H1 (cell line): ENCODE data around the gene MAN1C1. TPM values are rescaled to one million over a fixed set of nuclear protein-coding genes. Genes with fewer than 3 reads are reported as not detected.

Experiments
- CTCF ChIA-PET: fragments of 300-600 bp; sonication (Branson Sonifier 250); formaldehyde crosslinking; loops from one replicate; lab custom pipeline; 2021; ENCODE audit not compliant: partially characterized antibody; lab: Charles Lee
- POLR2A ChIA-PET: fragments of 300-600 bp; sonication (Branson Sonifier 250); formaldehyde crosslinking; loops from one replicate; lab custom pipeline; 2021; ENCODE audit warnings: inconsistent platforms; ENCODE audit not compliant: partially characterized antibody; lab: Charles Lee
- DNase-seq, 2 experiments: peaks; one replicate each; pipeline versions ENCODE4 v3.0.0 to v3.0.0-alpha.2; 2010 to 2022; ENCODE audit warnings: low spot score in 2 of 2, low read depth in 1 of 2, mixed read lengths in 1 of 2
- FAIRE-seq: peaks from 2 replicates; lab custom pipeline; 2011; peaks lifted over from hg19 to GRCh38; lab: Jason Lieb, UNC
- H2AFZ ChIP-seq: 2 replicates; pipeline ENCODE4 v1.8.1; 2012; ENCODE audit warnings: low read length, inconsistent platforms
- H2AK5ac ChIP-seq: 2 replicates; pipeline ENCODE4 v1.6.1; 2013; ENCODE audit warnings: low read depth, low read length
- H2BK120ac ChIP-seq: replicated peaks from 2 replicates; pipeline ENCODE3; 2013; ENCODE audit warnings: low read depth, low read length, inconsistent platforms
- H2BK12ac ChIP-seq: 2 replicates; pipeline ENCODE4 v1.6.1; 2013; ENCODE audit warnings: low read depth, low read length
- H2BK15ac ChIP-seq: 2 replicates; pipeline ENCODE4 v1.6.1; 2013; ENCODE audit warnings: low read length
- H2BK20ac ChIP-seq: 2 replicates; pipeline ENCODE4 v1.6.1; 2013; ENCODE audit warnings: low read length
- H2BK5ac ChIP-seq: 2 replicates; pipeline ENCODE4 v1.6.1; 2013; ENCODE audit warnings: low read depth, low read length
- H3K14ac ChIP-seq: 2 replicates; pipeline ENCODE4 v1.6.1; 2013; ENCODE audit warnings: inconsistent platforms; ENCODE audit not compliant: insufficient read length
- H3K18ac ChIP-seq: 2 replicates; pipeline ENCODE4 v1.6.1; 2013; ENCODE audit warnings: low read length; ENCODE audit errors: extremely low read depth
- H3K23ac ChIP-seq: 2 replicates; pipeline ENCODE4 v1.6.1; 2013; ENCODE audit warnings: inconsistent platforms; ENCODE audit not compliant: insufficient read length
- H3K23me2 ChIP-seq: 2 replicates; pipeline ENCODE4 v1.6.1; 2013; ENCODE audit warnings: low read depth, low read length
- H3K27ac ChIP-seq: 2 replicates; pipeline ENCODE4 v1.6.1; 2011; ENCODE audit warnings: low read depth, low read length, inconsistent platforms
- H3K27me3 ChIP-seq, 4 experiments: replicated peaks in 1 of 4; 1 replicate in 1 of 4; 2 replicates in 3 of 4; pipeline versions ENCODE4 v1.6.1 to v1.8.1; 2011 to 2013; ENCODE audit warnings: low read length in 3 of 4, mild to moderate bottlenecking in 3 of 4, inconsistent platforms in 2 of 4, mixed read lengths in 2 of 4, moderate library complexity in 1 of 4; ENCODE audit not compliant: control insufficient read depth in 3 of 4, insufficient read depth in 3 of 4; ENCODE audit errors: extremely low read depth in 1 of 4
- H3K36me3 ChIP-seq, 4 experiments: 2 replicates each; pipeline versions ENCODE4 v1.6.1 to v1.8.1; 2011 to 2013; ENCODE audit warnings: mild to moderate bottlenecking in 4 of 4, low read length in 3 of 4, moderate library complexity in 2 of 4, control low read depth in 1 of 4, inconsistent platforms in 1 of 4; ENCODE audit not compliant: insufficient read depth in 4 of 4, control insufficient read depth in 2 of 4
- H3K4ac ChIP-seq: replicated peaks from 2 replicates; pipeline ENCODE3; 2013; ENCODE audit warnings: low read length, low read depth, mixed read lengths, inconsistent platforms; ENCODE audit not compliant: insufficient read length
- H3K4me1 ChIP-seq, 4 experiments: replicated peaks in 1 of 4; 1 replicate in 1 of 4; 2 replicates in 3 of 4; pipeline versions ENCODE4 v1.6.1 to v1.8.1; 2011 to 2013; ENCODE audit warnings: low read length in 3 of 4, inconsistent platforms in 2 of 4, mixed read lengths in 1 of 4; ENCODE audit not compliant: insufficient read depth in 4 of 4, control insufficient read depth in 3 of 4
- H3K4me2 ChIP-seq, 2 experiments: 2 replicates each; pipeline versions ENCODE4 v1.6.1 to v1.8.1; 2011 to 2013; ENCODE audit warnings: low read depth in 2 of 2, low read length in 2 of 2, control low read depth in 1 of 2, inconsistent platforms in 1 of 2, mild to moderate bottlenecking in 1 of 2; ENCODE audit not compliant: insufficient read depth in 1 of 2
- H3K4me3 ChIP-seq, 4 experiments: fragments of 200-600, 300-600 bp in 1 of 4; sonication (generic), shearing (Covaris generic), sonication (Bioruptor Twin) in 1 of 4; 2 replicates each; pipeline versions ENCODE4 v1.5.1 to v1.8.1; 2011 to 2016; ENCODE audit warnings: low read length in 4 of 4, low read depth in 3 of 4, control low read depth in 2 of 4, inconsistent platforms in 2 of 4, mild to moderate bottlenecking in 2 of 4, mixed read lengths in 1 of 4, moderate library complexity in 1 of 4; ENCODE audit not compliant: insufficient read depth in 2 of 4; ENCODE audit errors: extremely low read depth in 1 of 4
- H3K56ac ChIP-seq: replicated peaks from 2 replicates; pipeline ENCODE3; 2013; ENCODE audit warnings: low read depth, mild to moderate bottlenecking, mixed read lengths, low read length, inconsistent platforms; ENCODE audit not compliant: insufficient read length
- H3K79me1 ChIP-seq: 2 replicates; pipeline ENCODE4 v1.6.1; 2013; ENCODE audit warnings: low read depth, low read length, control low read depth
- H3K79me2 ChIP-seq, 2 experiments: 2 replicates each; pipeline versions ENCODE4 v1.6.1 to v1.8.1; 2012 to 2013; ENCODE audit warnings: low read length in 2 of 2, mild to moderate bottlenecking in 2 of 2, inconsistent platforms in 1 of 2; ENCODE audit not compliant: insufficient read depth in 2 of 2, control insufficient read depth in 1 of 2
- H3K9ac ChIP-seq, 4 experiments: replicated peaks in 1 of 4; 1 replicate in 1 of 4; 2 replicates in 3 of 4; pipeline versions ENCODE4 v1.6.1 to v1.8.1; 2011 to 2013; ENCODE audit warnings: low read depth in 3 of 4, low read length in 3 of 4, control low read depth in 2 of 4, mild to moderate bottlenecking in 2 of 4, moderate library complexity in 2 of 4, inconsistent platforms in 1 of 4; ENCODE audit errors: extremely low read depth in 1 of 4
- H3K9me3 ChIP-seq, 2 experiments: 2 replicates each; pipeline versions ENCODE4 v1.6.1 to v1.8.1; 2012 to 2013; ENCODE audit warnings: mild to moderate bottlenecking in 2 of 2, moderate library complexity in 2 of 2, control low read depth in 1 of 2, inconsistent platforms in 1 of 2, low read depth in 1 of 2, low read length in 1 of 2, mixed read lengths in 1 of 2; ENCODE audit not compliant: insufficient read depth in 2 of 2
- H4K20me1 ChIP-seq, 2 experiments: replicated peaks in 1 of 2; 2 replicates each; pipeline versions ENCODE3 to v1.8.1; 2011 to 2013; ENCODE audit warnings: inconsistent platforms in 2 of 2, low read length in 2 of 2, mild to moderate bottlenecking in 1 of 2; ENCODE audit not compliant: insufficient read depth in 2 of 2, control insufficient read depth in 1 of 2
- H4K5ac ChIP-seq: 2 replicates; pipeline ENCODE4 v1.6.1; 2013; ENCODE audit warnings: low read length, low read depth, mixed read lengths, inconsistent platforms; ENCODE audit not compliant: insufficient read length
- H4K8ac ChIP-seq: 2 replicates; pipeline ENCODE4 v1.8.0; 2013; ENCODE audit warnings: mild to moderate bottlenecking, moderate library complexity, low read length, inconsistent platforms; ENCODE audit not compliant: insufficient read depth; ENCODE audit errors: extremely low read depth
- H4K91ac ChIP-seq: replicated peaks from 2 replicates; pipeline ENCODE3; 2013; ENCODE audit warnings: low read length, mixed read lengths, inconsistent platforms; ENCODE audit not compliant: insufficient read length
- CBX5 ChIP-seq: fragments of 300-800, 300-1000 bp; sonication (generic); IDR thresholded peaks from 2 replicates; pipeline ENCODE4 v1.7.1; 2016; ENCODE audit warnings: antibody characterized with exemption, low read length, low read depth
- GTF2F1 ChIP-seq: IDR thresholded peaks from 2 replicates; pipeline ENCODE4 v1.6.1; 2012; ENCODE audit warnings: low read depth, low read length, improper control_type of control experiment, borderline replicate concordance
- HDAC2 ChIP-seq, 2 experiments: fragments of 300-600 bp in 1 of 2; sonication (generic) in 1 of 2; IDR thresholded peaks; 2 replicates each; pipeline ENCODE4 v1.6.1; 2011 to 2012; ENCODE audit warnings: low read depth in 2 of 2, low read length in 2 of 2, mild to moderate bottlenecking in 2 of 2, moderate library complexity in 2 of 2, borderline replicate concordance in 1 of 2, inconsistent platforms in 1 of 2
- NANOG ChIP-seq: IDR thresholded peaks from 2 replicates; pipeline ENCODE4 v1.6.1; 2011; ENCODE audit warnings: low read length, low read depth, mild to moderate bottlenecking, inconsistent platforms; ENCODE audit not compliant: insufficient read depth, poor library complexity, severe bottlenecking
- PHF8 ChIP-seq: fragments of 200-600 bp; sonication (generic); conservative IDR thresholded peaks from 2 replicates; pipeline ENCODE4 v1.7.1; 2012; ENCODE audit warnings: low read depth, mild to moderate bottlenecking, inconsistent platforms, low read length, moderate library complexity
- POLR2AphosphoS5 ChIP-seq: IDR thresholded peaks from 2 replicates; pipeline ENCODE4 v1.6.1; 2011; ENCODE audit warnings: low read depth, low read length
- SAP30 ChIP-seq: fragments of 300-600 bp; sonication (generic); IDR thresholded peaks from 2 replicates; pipeline ENCODE4 v1.7.1; 2012; ENCODE audit warnings: low read length, moderate library complexity, mild to moderate bottlenecking, inconsistent platforms; ENCODE audit not compliant: insufficient read depth, insufficient replicate concordance
- SUZ12 ChIP-seq: fragments of 200-600 bp; sonication (generic); IDR thresholded peaks from 2 replicates; pipeline ENCODE4 v1.6.1; 2012; ENCODE audit warnings: mild to moderate bottlenecking, inconsistent platforms, low read length, moderate library complexity, mixed read lengths
- TAF1 ChIP-seq: IDR thresholded peaks from 2 replicates; pipeline ENCODE4 v1.6.1; 2011; ENCODE audit warnings: mild to moderate bottlenecking, low read depth, low read length
- TBP ChIP-seq: IDR thresholded peaks from 2 replicates; pipeline ENCODE4 v1.6.1; 2011; ENCODE audit warnings: low read depth, low read length, improper control_type of control experiment
- WGBS, 2 experiments: shearing (Covaris generic) in 1 of 2; methylation state at CpG; one replicate each; pipeline versions ENCODE4 v1.1.6 to v1.1.7; 2013 to 2015; ENCODE audit warnings: low lambda C conversion rate in 2 of 2, mixed read lengths in 2 of 2, inconsistent platforms in 1 of 2, low coverage in 1 of 2, missing lambda C conversion rate in 1 of 2; ENCODE audit not compliant: insufficient replicate concordance in 2 of 2, insufficient coverage in 1 of 2, insufficient read length in 1 of 2; ENCODE audit errors: extremely low coverage in 1 of 2, missing lambda C conversion rate in 1 of 2; 5-methylcytosine and 5-hydroxymethylcytosine counted together
- polyA plus RNA-seq, 7 experiments: library from polyadenylated mRNA; depleted of rRNA in 3 of 7; stranded (reverse) in 5 of 7; unstranded in 2 of 7; fragments of >200 nt in 5 of 7; fragments of 200-250 nt in 2 of 7; gene quantifications; 1 replicate in 5 of 7; 2 replicates in 1 of 7; 4 replicates in 1 of 7; pipeline versions ENCODE4 v1.2.1 to v1.2.3, GENCODE V29; 2011 to 2013; ENCODE audit warnings: missing spikeins in 2 of 7, mixed read lengths in 2 of 7
- total RNA-seq: library from RNA; stranded (reverse); fragmentation: NEBNext Ultra II Directional; extraction: Animal tissue kit (Norgen Biotek cat#: 25700); gene quantifications from 2 replicates; pipeline ENCODE4 v1.2.1, GENCODE V29; 2021
- TF ChIP-seq, protein P1 (sequence below), 3 experiments: IDR thresholded peaks; 1 replicate in 2 of 3; 2 replicates in 1 of 3; pipeline versions ENCODE4 v1.5.1 to v1.6.1; 2011; ENCODE audit warnings: low read length in 3 of 3, mild to moderate bottlenecking in 3 of 3, inconsistent platforms in 2 of 3, low read depth in 1 of 3, moderate library complexity in 1 of 3; ENCODE audit not compliant: insufficient read depth in 1 of 3; ENCODE audit errors: control extremely low read depth in 1 of 3

Gene MAN1C1
- total and polyA plus RNA-seq, 2 of the 8 experiments (the other 6 are each of a cell fraction or from before 2014, with no cell fraction given) = 7.8 to 15.2 TPM

GRCh38 chr1:25733271-25733670 lies 116.7 kb downstream of the MAN1C1 start:
- Histone ChIP-seq H4K5ac (no peak overlapping the region), H2BK5ac (no peak overlapping the region), H2BK12ac (no peak overlapping the region), H3K23me2 (no peaks in the 10 kb centered on the region), H3K14ac (no peak overlapping the region), H3K56ac (no peak overlapping the region), H3K27me3 (no peaks in the 10 kb centered on the region), H2AK5ac (no peak overlapping the region), H2BK120ac (no peak overlapping the region), H3K18ac (no peak overlapping the region), H3K4ac (no peak overlapping the region), H3K23ac (no peak overlapping the region), H2AFZ (no peak overlapping the region), H3K36me3 (no peaks in the 10 kb centered on the region), H3K9me3 (no peaks in the 10 kb centered on the region), H3K4me1 (peaks cover 0 to 1% (median 0%) of the 10 kb centered on the region in 4 experiments; a peak in 1 of 7 replicates), H3K4me2 (no peak overlapping the region), H3K27ac (no peak overlapping the region), H3K79me2 (no peaks in the 10 kb centered on the region), H3K79me1 (no peaks in the 10 kb centered on the region), H4K91ac (no peak overlapping the region), H2BK20ac (no peak overlapping the region), H2BK15ac (peak overlapping the region; percentile 84; the same call in 1 of the 2 replicates), H4K20me1 (no peaks in the 10 kb centered on the region), H3K9ac (no peak overlapping the region), H3K4me3 (no peak overlapping the region), H4K8ac (no peak overlapping the region)
- 85% methylated on average over 9 of the region's 9 CpGs; no CpG with 5 or more reads in 1 of the 2 experiments for WGBS, 2 experiments
- ChIA-PET POLR2A (interaction anchor here (0.9 kb wide), 1 partner anchor 11 kb away, joined by 3 read pairs; no protein-coding TSS in a partner anchor), CTCF (interaction anchor here (1.8 to 7.8 kb wide), 3 partner anchors 7 to 125 kb away, joined by 5 to 53 read pairs (median 5); no protein-coding TSS in a partner anchor)
- FAIRE-seq (no peak), DNase-seq (no peak)
- TF ChIP-seq PHF8 (no peak), HDAC2 (IDR thresholded peaks at IDR 0.05; ENCODE audit: borderline replicate concordance in 1 of 2, low read depth in 2 of 2, low read length in 2 of 2) (no peak), CBX5 (no peak), NANOG (no peak), TBP (no peak), TAF1 (no peak), POLR2AphosphoS5 (no peak), SUZ12 (no peak), GTF2F1 (no peak), SAP30 (no peak)
- TF ChIP-seq, protein P1, sequence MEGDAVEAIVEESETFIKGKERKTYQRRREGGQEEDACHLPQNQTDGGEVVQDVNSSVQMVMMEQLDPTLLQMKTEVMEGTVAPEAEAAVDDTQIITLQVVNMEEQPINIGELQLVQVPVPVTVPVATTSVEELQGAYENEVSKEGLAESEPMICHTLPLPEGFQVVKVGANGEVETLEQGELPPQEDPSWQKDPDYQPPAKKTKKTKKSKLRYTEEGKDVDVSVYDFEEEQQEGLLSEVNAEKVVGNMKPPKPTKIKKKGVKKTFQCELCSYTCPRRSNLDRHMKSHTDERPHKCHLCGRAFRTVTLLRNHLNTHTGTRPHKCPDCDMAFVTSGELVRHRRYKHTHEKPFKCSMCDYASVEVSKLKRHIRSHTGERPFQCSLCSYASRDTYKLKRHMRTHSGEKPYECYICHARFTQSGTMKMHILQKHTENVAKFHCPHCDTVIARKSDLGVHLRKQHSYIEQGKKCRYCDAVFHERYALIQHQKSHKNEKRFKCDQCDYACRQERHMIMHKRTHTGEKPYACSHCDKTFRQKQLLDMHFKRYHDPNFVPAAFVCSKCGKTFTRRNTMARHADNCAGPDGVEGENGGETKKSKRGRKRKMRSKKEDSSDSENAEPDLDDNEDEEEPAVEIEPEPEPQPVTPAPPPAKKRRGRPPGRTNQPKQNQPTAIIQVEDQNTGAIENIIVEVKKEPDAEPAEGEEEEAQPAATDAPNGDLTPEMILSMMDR (IDR thresholded peaks at IDR 0.05; ENCODE audit: control extremely low read depth in 1 of 3, insufficient read depth in 1 of 3, low read depth in 1 of 3, low read length in 3 of 3) = no peak
